Calu3 (cell line): ENCODE data around the gene KRTAP19-1. TPM values are rescaled to one million over a fixed set of nuclear protein-coding genes. Genes with fewer than 3 reads are reported as not detected.

Experiments
- BruUV-seq: library from RNA; stranded (reverse); fragments of 400-500 nt; replicated peaks from 2 replicates; lab custom pipeline; 2021; lab: Mats Ljungman, UMichigan
- CTCF ChIA-PET: fragments of 300-600 bp; sonication (Branson Sonifier 250); formaldehyde crosslinking; loops from one replicate; lab custom pipeline; 2022; ENCODE audit warnings: antibody characterized with exemption; lab: Charles Lee
- DNase-seq: peaks from one replicate; pipeline ENCODE4 v3.0.0; 2022
- H3K27ac Mint-ChIP-seq: one replicate; pipeline ENCODE4 v1.8.0; 2022; ENCODE audit warnings: mixed read lengths; ENCODE audit not compliant: unreplicated experiment
- H3K27me3 Mint-ChIP-seq: one replicate; pipeline ENCODE4 v1.8.0; 2022; ENCODE audit warnings: mixed read lengths; ENCODE audit not compliant: unreplicated experiment
- H3K36me3 Mint-ChIP-seq: one replicate; pipeline ENCODE4 v1.8.0; 2022; ENCODE audit warnings: mild to moderate bottlenecking, moderate library complexity, mixed read lengths; ENCODE audit not compliant: insufficient read depth, unreplicated experiment
- H3K4me1 Mint-ChIP-seq: one replicate; pipeline ENCODE4 v1.8.0; 2022; ENCODE audit warnings: mild to moderate bottlenecking, low read depth, mixed read lengths; ENCODE audit not compliant: unreplicated experiment
- H3K4me3 Mint-ChIP-seq: one replicate; pipeline ENCODE4 v1.8.0; 2022; ENCODE audit warnings: mild to moderate bottlenecking, low read depth, moderate library complexity, mixed read lengths; ENCODE audit not compliant: unreplicated experiment
- H3K9me3 Mint-ChIP-seq: one replicate; pipeline ENCODE4 v1.8.0; 2022; ENCODE audit warnings: low read depth, mixed read lengths; ENCODE audit not compliant: unreplicated experiment
- intact Hi-C: fragments of 100-400 bp; cut with micrococcal nuclease; formaldehyde crosslinking; loops from one replicate; pipeline ENCODE4 v1.10.0; 2022; ENCODE audit not compliant: unreplicated experiment
- total RNA-seq: library from RNA; stranded (reverse); gene quantifications from 2 replicates; pipeline ENCODE4 v1.2.3, GENCODE V29; 2022
- TF ChIP-seq, protein P1 (sequence below): fragments of 200-600 bp; IDR thresholded peaks from one replicate; pipeline ENCODE4 v1.8.0; 2022; ENCODE audit warnings: antibody characterized with exemption; ENCODE audit not compliant: unreplicated experiment

Gene KRTAP19-1
- total RNA-seq, 1 experiment from 2014 or later = not detected

DNA sequence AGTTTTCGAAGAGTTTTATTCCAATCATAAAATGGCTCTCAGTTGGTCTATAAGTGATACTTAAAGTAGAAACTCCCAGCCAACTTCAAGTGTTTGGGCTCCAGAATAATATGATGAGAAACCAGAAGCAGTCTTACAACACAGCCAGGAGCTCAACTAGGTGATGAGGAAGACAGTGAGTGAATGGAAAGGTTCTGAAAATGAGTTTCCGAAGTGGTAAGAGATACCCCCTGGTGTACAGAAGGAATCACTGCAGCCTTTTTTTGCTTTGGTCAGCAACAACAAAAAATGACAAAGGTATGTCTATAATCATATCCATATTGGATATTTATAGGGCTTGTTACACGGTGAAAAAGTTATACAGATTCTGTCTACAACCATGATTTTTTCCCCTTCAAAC, 16.5 kb downstream of the KRTAP19-1 start:
- TF ChIP-seq, protein P1, sequence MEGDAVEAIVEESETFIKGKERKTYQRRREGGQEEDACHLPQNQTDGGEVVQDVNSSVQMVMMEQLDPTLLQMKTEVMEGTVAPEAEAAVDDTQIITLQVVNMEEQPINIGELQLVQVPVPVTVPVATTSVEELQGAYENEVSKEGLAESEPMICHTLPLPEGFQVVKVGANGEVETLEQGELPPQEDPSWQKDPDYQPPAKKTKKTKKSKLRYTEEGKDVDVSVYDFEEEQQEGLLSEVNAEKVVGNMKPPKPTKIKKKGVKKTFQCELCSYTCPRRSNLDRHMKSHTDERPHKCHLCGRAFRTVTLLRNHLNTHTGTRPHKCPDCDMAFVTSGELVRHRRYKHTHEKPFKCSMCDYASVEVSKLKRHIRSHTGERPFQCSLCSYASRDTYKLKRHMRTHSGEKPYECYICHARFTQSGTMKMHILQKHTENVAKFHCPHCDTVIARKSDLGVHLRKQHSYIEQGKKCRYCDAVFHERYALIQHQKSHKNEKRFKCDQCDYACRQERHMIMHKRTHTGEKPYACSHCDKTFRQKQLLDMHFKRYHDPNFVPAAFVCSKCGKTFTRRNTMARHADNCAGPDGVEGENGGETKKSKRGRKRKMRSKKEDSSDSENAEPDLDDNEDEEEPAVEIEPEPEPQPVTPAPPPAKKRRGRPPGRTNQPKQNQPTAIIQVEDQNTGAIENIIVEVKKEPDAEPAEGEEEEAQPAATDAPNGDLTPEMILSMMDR = no peak
- peaks cover 5% of the 10 kb centered on the region for H3K9me3 Mint-ChIP-seq
- CTCF ChIA-PET = no interaction called here
- no peak overlapping the region for H3K27ac Mint-ChIP-seq
- H3K4me3 Mint-ChIP-seq = no peak overlapping the region
- no peaks in the 10 kb centered on the region for H3K27me3 Mint-ChIP-seq
- no peaks in the 10 kb centered on the region for H3K4me1 Mint-ChIP-seq
- no peaks in the 10 kb centered on the region for H3K36me3 Mint-ChIP-seq
- DNase-seq = no peak
- BruUV-seq = no TSS peak
- intact Hi-C loops = no loop called here

DNA sequence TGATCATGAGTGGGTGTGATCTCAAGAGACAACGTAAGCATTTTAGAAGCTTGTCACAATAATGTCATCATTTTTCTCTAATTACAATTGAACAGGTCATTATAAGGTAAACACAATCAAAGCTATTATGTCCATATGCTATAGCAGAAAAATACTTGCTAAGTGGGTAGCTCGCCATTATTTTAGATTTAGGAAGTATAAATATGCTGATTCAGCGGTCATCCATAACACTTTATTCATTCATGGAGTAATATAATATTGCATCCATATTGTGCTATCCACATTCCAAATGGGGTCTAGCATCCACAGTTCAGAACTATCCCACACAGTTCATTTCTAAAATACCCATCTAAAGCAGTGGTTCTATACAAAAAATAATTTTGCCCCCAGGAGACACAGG, 31.7 kb downstream of the KRTAP19-1 start:
- TF ChIP-seq, protein P1 = no peak
- BruUV-seq = no TSS peak
- Mint-ChIP-seq H3K27ac (no peak overlapping the region), H3K4me3 (no peak overlapping the region), H3K27me3 (no peaks in the 10 kb centered on the region), H3K9me3 (no peaks in the 10 kb centered on the region), H3K36me3 (no peaks in the 10 kb centered on the region), H3K4me1 (no peaks in the 10 kb centered on the region)
- no peak for DNase-seq
- intact Hi-C loops = no loop called here
- CTCF ChIA-PET = interaction anchor here (0.6 kb wide), 1 partner anchor 550 kb away, joined by 6 read pairs; no protein-coding TSS in a partner anchor

- Mint-ChIP-seq H3K27me3 (no peaks in the 10 kb centered on the region), H3K27ac (no peak overlapping the region), H3K4me3 (no peak overlapping the region), H3K4me1 (no peaks in the 10 kb centered on the region), H3K36me3 (no peaks in the 10 kb centered on the region), H3K9me3 (no peaks in the 10 kb centered on the region)
- BruUV-seq = no TSS peak
- TF ChIP-seq, protein P1 = no peak
- CTCF ChIA-PET = no interaction called here
- intact Hi-C loops = no loop called here
- no peak for DNase-seq
Measured at GRCh38 chr21:30447056-30447455, 33.1 kb downstream of the KRTAP19-1 start.

GRCh38 chr21:30444204-30444603, 36.0 kb downstream of the KRTAP19-1 start:
- H3K4me3 Mint-ChIP-seq = no peak overlapping the region
- H3K4me1 Mint-ChIP-seq = no peaks in the 10 kb centered on the region
- no peak overlapping the region for H3K27ac Mint-ChIP-seq
- no TSS peak for BruUV-seq
- intact Hi-C loops = no loop called here
- TF ChIP-seq, protein P1 = no peak
- DNase-seq = no peak
- CTCF ChIA-PET = no interaction called here
- H3K36me3 Mint-ChIP-seq = no peaks in the 10 kb centered on the region
- peaks cover 4% of the 10 kb centered on the region for H3K9me3 Mint-ChIP-seq
- H3K27me3 Mint-ChIP-seq = no peaks in the 10 kb centered on the region
